Measurements from ENCODE around the gene MKI67. TPM values are rescaled to one million over a fixed set of nuclear protein-coding genes. Genes with fewer than 3 reads are reported as not detected.

Gene MKI67
- total RNA-seq, 1 donor from 2014 or later = 45.7 TPM

- Mint-ChIP-seq H3K36me3 (ENCODE audit: insufficient read depth) (no peaks in the 10 kb centered on the region), H3K4me3 (ENCODE audit: low read depth) (no peak overlapping the region), H3K9me3 (ENCODE audit: low read depth) (no peaks in the 10 kb centered on the region), H3K27me3 (peaks cover 19% of the 10 kb centered on the region), H3K4me1 (ENCODE audit: low read depth) (no peaks in the 10 kb centered on the region), H3K27ac (no peak overlapping the region)
- no peak for TF ChIP-seq CTCF (IDR thresholded peaks at IDR 0.05; ENCODE audit: unreplicated experiment)
- DNase-seq (ENCODE audit: low spot score, unreplicated experiment) = no peak
These were observed 44.5 kb downstream of the MKI67 start for GRCh38 chr10:128081720-128082119.

- DNase-seq (ENCODE audit: low spot score, unreplicated experiment) = no peak
- Mint-ChIP-seq H3K4me3 (ENCODE audit: low read depth) (no peak overlapping the region), H3K36me3 (ENCODE audit: insufficient read depth) (no peaks in the 10 kb centered on the region), H3K9me3 (ENCODE audit: low read depth) (no peaks in the 10 kb centered on the region), H3K4me1 (ENCODE audit: low read depth) (no peaks in the 10 kb centered on the region), H3K27me3 (peaks cover 19% of the 10 kb centered on the region), H3K27ac (no peak overlapping the region)
- TF ChIP-seq CTCF (IDR thresholded peaks at IDR 0.05; ENCODE audit: unreplicated experiment) = no peak
These were observed 45.0 kb downstream of the MKI67 start for GRCh38 chr10:128081222-128081621.

GRCh38 chr10:128080641-128081040, 45.6 kb downstream of the MKI67 start:
- Mint-ChIP-seq H3K27ac (no peak overlapping the region), H3K4me1 (ENCODE audit: low read depth) (no peaks in the 10 kb centered on the region), H3K27me3 (peaks cover 19% of the 10 kb centered on the region), H3K4me3 (ENCODE audit: low read depth) (no peak overlapping the region), H3K9me3 (ENCODE audit: low read depth) (no peaks in the 10 kb centered on the region), H3K36me3 (ENCODE audit: insufficient read depth) (no peaks in the 10 kb centered on the region)
- no peak for DNase-seq (ENCODE audit: low spot score, unreplicated experiment)
- no peak for TF ChIP-seq CTCF (IDR thresholded peaks at IDR 0.05; ENCODE audit: unreplicated experiment)

- no peak overlapping the region for H3K4me3 Mint-ChIP-seq (ENCODE audit: low read depth)
- no peaks in the 10 kb centered on the region for H3K4me1 Mint-ChIP-seq (ENCODE audit: low read depth)
- no peaks in the 10 kb centered on the region for H3K9me3 Mint-ChIP-seq (ENCODE audit: low read depth)
- H3K36me3 Mint-ChIP-seq (ENCODE audit: insufficient read depth) = no peaks in the 10 kb centered on the region
- no peak for DNase-seq (ENCODE audit: low spot score, unreplicated experiment)
- H3K27ac Mint-ChIP-seq = no peak overlapping the region
- no peak for TF ChIP-seq CTCF (IDR thresholded peaks at IDR 0.05; ENCODE audit: unreplicated experiment)
- peaks cover 19% of the 10 kb centered on the region for H3K27me3 Mint-ChIP-seq
These were observed 46.0 kb downstream of the MKI67 start for GRCh38 chr10:128080231-128080630.

GRCh38 chr10:128078136-128078969, 47.9 kb downstream of the MKI67 start:
- no peak overlapping the region for H3K4me3 Mint-ChIP-seq (ENCODE audit: low read depth)
- H3K27ac Mint-ChIP-seq = no peak overlapping the region
- no peaks in the 10 kb centered on the region for H3K36me3 Mint-ChIP-seq (ENCODE audit: insufficient read depth)
- H3K27me3 Mint-ChIP-seq = peaks cover 16% of the 10 kb centered on the region
- peak; percentile 47 for DNase-seq (ENCODE audit: low spot score, unreplicated experiment)
- H3K9me3 Mint-ChIP-seq (ENCODE audit: low read depth) = no peaks in the 10 kb centered on the region
- peak; percentile 72 for TF ChIP-seq CTCF (IDR thresholded peaks at IDR 0.05; ENCODE audit: unreplicated experiment)
- no peaks in the 10 kb centered on the region for H3K4me1 Mint-ChIP-seq (ENCODE audit: low read depth)
